IPS-NIHi7 (cell line): ENCODE data around the gene CCDC154.
"Not testable (repeated sequence)": the region's sequence is repeated elsewhere in the genome, so short reads cannot be mapped to it uniquely, and the experiment has no call there.

Experiments
- DNase-seq: peaks from one replicate; pipeline ENCODE4 v3.0.0; 2012; ENCODE audit warnings: mixed read lengths; ENCODE audit errors: extremely low spot score

The CCDC154 gene

GRCh38 chr16:1474082-1474795 lies 29.9 kb upstream of the CCDC154 start:
- DNase-seq: peak; percentile 48

- no peak for DNase-seq
Observed at GRCh38 chr16:1472974-1473373, 28.6 kb upstream of the CCDC154 start.

GRCh38 chr16:1471569-1472194 lies 27.3 kb upstream of the CCDC154 start:
- DNase-seq: no peak

GRCh38 chr16:1470481-1471251 lies 26.3 kb upstream of the CCDC154 start:
- DNase-seq: no peak

- DNase-seq: no peak
Observed at GRCh38 chr16:1469693-1470201, 25.4 kb upstream of the CCDC154 start.

GRCh38 chr16:1469141-1469540 lies 24.8 kb upstream of the CCDC154 start:
- DNase-seq: not testable (repeated sequence)

- no peak for DNase-seq
Observed at GRCh38 chr16:1468426-1468810, 24.1 kb upstream of the CCDC154 start.

- DNase-seq: no peak
Observed at GRCh38 chr16:1466968-1467521, 22.7 kb upstream of the CCDC154 start.

GRCh38 chr16:1466054-1466453 lies 21.7 kb upstream of the CCDC154 start:
- DNase-seq: no peak

- DNase-seq: no peak
Observed at GRCh38 chr16:1465567-1465915, 21.2 kb upstream of the CCDC154 start.

GRCh38 chr16:1464894-1465566 lies 20.7 kb upstream of the CCDC154 start:
- no peak for DNase-seq

GRCh38 chr16:1464196-1464893 lies 20.0 kb upstream of the CCDC154 start:
- no peak for DNase-seq

- no peak for DNase-seq
Observed at GRCh38 chr16:1461146-1461545, 16.8 kb upstream of the CCDC154 start.

GRCh38 chr16:1460602-1461138 lies 16.3 kb upstream of the CCDC154 start:
- no peak for DNase-seq

GRCh38 chr16:1459967-1460366 lies 15.6 kb upstream of the CCDC154 start:
- no peak for DNase-seq

- no peak for DNase-seq
Observed at GRCh38 chr16:1458977-1459341, 14.6 kb upstream of the CCDC154 start.

GRCh38 chr16:1458336-1458976 lies 14.1 kb upstream of the CCDC154 start:
- DNase-seq: no peak

GRCh38 chr16:1457489-1458245 lies 13.3 kb upstream of the CCDC154 start:
- DNase-seq: no peak

- DNase-seq: no peak
Observed at GRCh38 chr16:1456951-1457350, 12.6 kb upstream of the CCDC154 start.
